Measurements from ENCODE around the gene CTSO. TPM values are rescaled to one million over a fixed set of nuclear protein-coding genes. Genes with fewer than 3 reads are reported as not detected.

CTSO gene
- total RNA-seq, 1 donor from 2014 or later, result 7.6 TPM

GRCh38 chr4:155954118-155954685 is 536 bp upstream of the CTSO start:
- Mint-ChIP-seq H3K4me1 (peaks cover 8% of the 10 kb centered on the region), H3K4me3 (peak overlapping the region; percentile 92), H3K27me3 (ENCODE audit: low read depth) (no peaks in the 10 kb centered on the region), H3K36me3 (no peaks in the 10 kb centered on the region), H3K9me3 (peaks cover 4% of the 10 kb centered on the region), H3K27ac (peak overlapping the region; percentile 45)
- no peak for TF ChIP-seq CTCF (IDR thresholded peaks at IDR 0.05; ENCODE audit: unreplicated experiment)
- DNase-seq (ENCODE audit: low spot score in 2 of 2, unreplicated experiment in 2 of 2), result no peak

GRCh38 chr4:155952501-155952901 is 1.2 kb downstream of the CTSO start:
- peak overlapping the region; percentile 22 for H3K4me3 Mint-ChIP-seq
- peak overlapping the region; percentile 70 for H3K27ac Mint-ChIP-seq

GRCh38 chr4:155950461-155950860 is 3.2 kb downstream of the CTSO start:
- Mint-ChIP-seq H3K9me3 (no peaks in the 10 kb centered on the region), H3K4me3 (no peak overlapping the region), H3K27me3 (ENCODE audit: low read depth) (no peaks in the 10 kb centered on the region), H3K36me3 (no peaks in the 10 kb centered on the region), H3K27ac (no peak overlapping the region), H3K4me1 (peaks cover 16% of the 10 kb centered on the region)
- DNase-seq (ENCODE audit: low spot score in 2 of 2, unreplicated experiment in 2 of 2), result no peak
- no peak for TF ChIP-seq CTCF (IDR thresholded peaks at IDR 0.05; ENCODE audit: unreplicated experiment)

More at GRCh38 chr4:155952501-155952901, 1.2 kb downstream of the CTSO start:
- no peaks in the 10 kb centered on the region for H3K27me3 Mint-ChIP-seq (ENCODE audit: low read depth)
- DNase-seq (ENCODE audit: low spot score in 2 of 2, unreplicated experiment in 2 of 2), result no peak
- no peaks in the 10 kb centered on the region for H3K36me3 Mint-ChIP-seq
- peaks cover 16% of the 10 kb centered on the region for H3K4me1 Mint-ChIP-seq
- H3K9me3 Mint-ChIP-seq, result peaks cover 2% of the 10 kb centered on the region
- TF ChIP-seq CTCF (IDR thresholded peaks at IDR 0.05; ENCODE audit: unreplicated experiment), result no peak

GRCh38 chr4:155948541-155948940 is 5.1 kb downstream of the CTSO start:
- H3K27me3 Mint-ChIP-seq (ENCODE audit: low read depth), result no peaks in the 10 kb centered on the region
- H3K27ac Mint-ChIP-seq, result no peak overlapping the region
- H3K4me3 Mint-ChIP-seq, result no peak overlapping the region
- no peaks in the 10 kb centered on the region for H3K9me3 Mint-ChIP-seq
- DNase-seq (ENCODE audit: low spot score in 2 of 2, unreplicated experiment in 2 of 2), result no peak
- no peaks in the 10 kb centered on the region for H3K36me3 Mint-ChIP-seq
- TF ChIP-seq CTCF (IDR thresholded peaks at IDR 0.05; ENCODE audit: unreplicated experiment), result no peak
- H3K4me1 Mint-ChIP-seq, result peaks cover 14% of the 10 kb centered on the region

- Mint-ChIP-seq H3K4me3 (no peak overlapping the region), H3K36me3 (no peaks in the 10 kb centered on the region), H3K27ac (no peak overlapping the region), H3K27me3 (ENCODE audit: low read depth) (no peaks in the 10 kb centered on the region), H3K9me3 (no peaks in the 10 kb centered on the region), H3K4me1 (peaks cover 11% of the 10 kb centered on the region)
- no peak for TF ChIP-seq CTCF (IDR thresholded peaks at IDR 0.05; ENCODE audit: unreplicated experiment)
- no peak for DNase-seq (ENCODE audit: low spot score in 2 of 2, unreplicated experiment in 2 of 2)
Observed at GRCh38 chr4:155946486-155946885, 7.2 kb downstream of the CTSO start.

- Mint-ChIP-seq H3K4me1 (peaks cover 11% of the 10 kb centered on the region), H3K4me3 (no peak overlapping the region), H3K27me3 (ENCODE audit: low read depth) (no peaks in the 10 kb centered on the region), H3K27ac (no peak overlapping the region), H3K36me3 (no peaks in the 10 kb centered on the region), H3K9me3 (no peaks in the 10 kb centered on the region)
- DNase-seq (ENCODE audit: low spot score in 2 of 2, unreplicated experiment in 2 of 2), result no peak
- TF ChIP-seq CTCF (IDR thresholded peaks at IDR 0.05; ENCODE audit: unreplicated experiment), result no peak
Observed at GRCh38 chr4:155944516-155944915, 9.2 kb downstream of the CTSO start.

Measured in mesothelial cell of epicardium (in vitro differentiated cells).